HepG2 (cell line): ENCODE results near the gene SYTL3.

Experiments
- CTCF ChIP-seq: sonication (generic); formaldehyde crosslinking; IDR thresholded peaks from 2 replicates; pipeline ENCODE4 v1.5.0; 2020; ENCODE audit warnings: mild to moderate bottlenecking, missing genetic modification reagents, moderate library complexity
- ETV6 ChIP-seq: sonication (generic); formaldehyde crosslinking; conservative IDR thresholded peaks from 2 replicates; pipeline ENCODE4 v1.4.0; 2020; ENCODE audit warnings: missing genetic modification reagents
- JUNB ChIP-seq: sonication (generic); formaldehyde crosslinking; IDR thresholded peaks from 2 replicates; pipeline ENCODE4 v1.8.0; 2022; ENCODE audit warnings: missing genetic modification reagents, mild to moderate bottlenecking, borderline replicate concordance
- KDM5A ChIP-seq: fragments of 200-600 bp; sonication (generic); IDR thresholded peaks from 2 replicates; pipeline ENCODE4 v1.7.0; 2018; ENCODE audit warnings: antibody characterized with exemption, mild to moderate bottlenecking, low read length, borderline replicate concordance
- MTA3 ChIP-seq: sonication (generic); formaldehyde crosslinking; IDR thresholded peaks from 2 replicates; pipeline ENCODE4 v1.4.0; 2020; ENCODE audit warnings: missing genetic modification reagents
- ZNF501 ChIP-seq: sonication (generic); formaldehyde crosslinking; IDR thresholded peaks from 2 replicates; pipeline ENCODE4 v1.5.1; 2020; ENCODE audit warnings: mild to moderate bottlenecking, moderate library complexity, missing genetic modification reagents
- ZNF614 ChIP-seq: IDR thresholded peaks from 2 replicates; pipeline ENCODE4 v1.6.1; 2018; ENCODE audit warnings: missing biosample characterization, missing genetic modification reagents, inconsistent platforms, borderline replicate concordance
- TF ChIP-seq, protein P1 (sequence below): sonication (generic); formaldehyde crosslinking; IDR thresholded peaks from 2 replicates; pipeline ENCODE4 v1.8.0; 2022; ENCODE audit warnings: mild to moderate bottlenecking, missing genetic modification reagents, moderate library complexity
- TF ChIP-seq, protein P2 (sequence below): IDR thresholded peaks from 2 replicates; pipeline ENCODE4 v1.6.1; 2012; ENCODE audit warnings: inconsistent platforms
- TF ChIP-seq, protein P3 (sequence below): IDR thresholded peaks from 2 replicates; pipeline ENCODE4 v1.6.1; 2016

DNA sequence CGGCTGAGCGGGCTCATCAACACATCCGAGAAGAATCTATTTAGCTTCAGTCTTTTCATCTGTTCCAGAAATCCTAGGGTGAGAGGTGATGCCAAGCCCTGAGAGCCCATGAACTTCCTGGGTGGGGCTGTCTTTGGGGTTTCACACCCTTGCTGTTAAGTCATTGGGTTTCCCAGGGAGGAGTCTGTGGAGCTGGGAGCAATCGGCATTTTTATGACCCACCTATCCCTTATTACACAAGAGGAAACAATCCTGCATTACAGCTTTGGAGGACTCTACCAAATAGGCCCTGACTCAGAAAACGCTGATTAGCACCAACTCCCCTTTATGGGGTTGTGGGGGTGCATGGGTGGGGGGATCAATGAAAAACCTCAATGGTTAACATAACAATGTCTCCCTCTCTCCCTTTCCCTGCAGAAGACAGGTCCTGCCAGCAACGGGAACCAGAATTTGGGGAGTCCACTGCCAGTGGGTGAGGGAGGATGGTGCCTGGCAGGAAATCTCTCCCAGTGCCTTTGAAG is 123.1 kb downstream of the SYTL3 start:
- TF ChIP-seq, protein P1, sequence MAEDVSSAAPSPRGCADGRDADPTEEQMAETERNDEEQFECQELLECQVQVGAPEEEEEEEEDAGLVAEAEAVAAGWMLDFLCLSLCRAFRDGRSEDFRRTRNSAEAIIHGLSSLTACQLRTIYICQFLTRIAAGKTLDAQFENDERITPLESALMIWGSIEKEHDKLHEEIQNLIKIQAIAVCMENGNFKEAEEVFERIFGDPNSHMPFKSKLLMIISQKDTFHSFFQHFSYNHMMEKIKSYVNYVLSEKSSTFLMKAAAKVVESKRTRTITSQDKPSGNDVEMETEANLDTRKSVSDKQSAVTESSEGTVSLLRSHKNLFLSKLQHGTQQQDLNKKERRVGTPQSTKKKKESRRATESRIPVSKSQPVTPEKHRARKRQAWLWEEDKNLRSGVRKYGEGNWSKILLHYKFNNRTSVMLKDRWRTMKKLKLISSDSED (CRISPR knock-in tag) = no peak
- TF ChIP-seq, protein P2, sequence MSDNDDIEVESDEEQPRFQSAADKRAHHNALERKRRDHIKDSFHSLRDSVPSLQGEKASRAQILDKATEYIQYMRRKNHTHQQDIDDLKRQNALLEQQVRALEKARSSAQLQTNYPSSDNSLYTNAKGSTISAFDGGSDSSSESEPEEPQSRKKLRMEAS = no peak
- TF ChIP-seq ETV6 (CRISPR knock-in tag) (no peak), ZNF614 (no peak), ZNF501 (CRISPR knock-in tag) (no peak), MTA3 (CRISPR knock-in tag) (no peak), KDM5A (no peak), JUNB (CRISPR knock-in tag) (no peak), CTCF (CRISPR knock-in tag) (no peak)
- TF ChIP-seq, protein P3, sequence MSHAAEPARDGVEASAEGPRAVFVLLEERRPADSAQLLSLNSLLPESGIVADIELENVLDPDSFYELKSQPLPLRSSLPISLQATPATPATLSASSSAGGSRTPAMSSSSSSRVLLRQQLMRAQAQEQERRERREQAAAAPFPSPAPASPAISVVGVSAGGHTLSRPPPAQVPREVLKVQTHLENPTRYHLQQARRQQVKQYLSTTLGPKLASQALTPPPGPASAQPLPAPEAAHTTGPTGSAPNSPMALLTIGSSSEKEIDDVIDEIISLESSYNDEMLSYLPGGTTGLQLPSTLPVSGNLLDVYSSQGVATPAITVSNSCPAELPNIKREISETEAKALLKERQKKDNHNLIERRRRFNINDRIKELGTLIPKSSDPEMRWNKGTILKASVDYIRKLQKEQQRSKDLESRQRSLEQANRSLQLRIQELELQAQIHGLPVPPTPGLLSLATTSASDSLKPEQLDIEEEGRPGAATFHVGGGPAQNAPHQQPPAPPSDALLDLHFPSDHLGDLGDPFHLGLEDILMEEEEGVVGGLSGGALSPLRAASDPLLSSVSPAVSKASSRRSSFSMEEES (CRISPR knock-in tag) = no peak
